Neural progenitor cell (in vitro differentiated cells): Measurements from ENCODE around the gene KDELR3. TPM values are rescaled to one million over a fixed set of nuclear protein-coding genes. Genes with fewer than 3 reads are reported as not detected.

ENCODE experiments used
- DNase-seq: peaks from one replicate; pipeline ENCODE4 v3.0.0-alpha.2; 2016; ENCODE audit warnings: low spot score
- H2AFZ ChIP-seq: fragments of 200-600 bp; sonication (generic); replicated peaks from 2 replicates; pipeline ENCODE4 v1.6.1; 2016; ENCODE audit warnings: antibody characterized with exemption
- H3F3A ChIP-seq: fragments of 200-600 bp; sonication (generic); 2 replicates; pipeline ENCODE4 v1.6.1; 2016; ENCODE audit warnings: antibody characterized with exemption, low read depth
- H3K27ac ChIP-seq: fragments of 200-600 bp; sonication (generic); 2 replicates; pipeline ENCODE4 v1.5.1; 2016; ENCODE audit warnings: mild to moderate bottlenecking
- H3K27me3 ChIP-seq: fragments of 200-600 bp; sonication (generic); 2 replicates; pipeline ENCODE4 v1.6.1; 2016; ENCODE audit warnings: mild to moderate bottlenecking, moderate library complexity
- H3K36me3 ChIP-seq: fragments of 200-600 bp; sonication (generic); 2 replicates; pipeline ENCODE4 v1.5.1; 2016
- H3K4me1 ChIP-seq: fragments of 200-600 bp; sonication (generic); 2 replicates; pipeline ENCODE4 v1.6.1; 2016; ENCODE audit warnings: mixed run types
- H3K4me2 ChIP-seq: fragments of 200-600 bp; sonication (generic); 2 replicates; pipeline ENCODE4 v1.6.1; 2016
- H3K4me3 ChIP-seq: fragments of 200-600 bp; sonication (generic); 2 replicates; pipeline ENCODE4 v1.5.1; 2016
- H3K79me2 ChIP-seq: fragments of 200-600 bp; sonication (generic); 2 replicates; pipeline ENCODE4 v1.6.1; 2016; ENCODE audit warnings: low read depth
- H3K9ac ChIP-seq: fragments of 200-600 bp; sonication (generic); 2 replicates; pipeline ENCODE4 v1.6.1; 2016
- H3K9me3 ChIP-seq: fragments of 200-600 bp; sonication (generic); 2 replicates; pipeline ENCODE4 v1.5.1; 2016; ENCODE audit warnings: low read depth
- H4K20me1 ChIP-seq: fragments of 200-600 bp; sonication (generic); 2 replicates; pipeline ENCODE4 v1.6.1; 2016; ENCODE audit warnings: low read depth
- H3K27ac Mint-ChIP-seq: 3 replicates; pipeline ENCODE4 v1.8.0; 2021; ENCODE audit warnings: mixed read lengths
- H3K27me3 Mint-ChIP-seq: 2 replicates; pipeline ENCODE4 v1.8.0; 2022; ENCODE audit warnings: low read depth, mild to moderate bottlenecking, inconsistent platforms, moderate library complexity, mixed read lengths; ENCODE audit not compliant: insufficient read depth
- H3K36me3 Mint-ChIP-seq: 3 replicates; pipeline ENCODE4 v1.8.0; 2021; ENCODE audit warnings: mixed read lengths
- H3K4me1 Mint-ChIP-seq: 3 replicates; pipeline ENCODE4 v1.8.0; 2021; ENCODE audit warnings: mixed read lengths
- H3K4me3 Mint-ChIP-seq: 3 replicates; pipeline ENCODE4 v1.8.0; 2021; ENCODE audit warnings: mild to moderate bottlenecking, moderate library complexity, mixed read lengths
- H3K9me3 Mint-ChIP-seq: 3 replicates; pipeline ENCODE4 v1.8.0; 2020; ENCODE audit warnings: mixed read lengths
- CTCF ChIP-seq: fragments of 200-600 bp; sonication (generic); IDR thresholded peaks from 2 replicates; pipeline ENCODE4 v1.5.1; 2017; ENCODE audit warnings: antibody characterized with exemption, mild to moderate bottlenecking
- EZH2 ChIP-seq: fragments of 200-600 bp; sonication (generic); IDR thresholded peaks from 2 replicates; pipeline ENCODE4 v1.6.1; 2017; ENCODE audit warnings: antibody characterized with exemption, mild to moderate bottlenecking, moderate library complexity
- EZH2phosphoT487 ChIP-seq: fragments of 200-600 bp; sonication (generic); IDR thresholded peaks from 2 replicates; pipeline ENCODE4 v1.6.1; 2017; ENCODE audit warnings: antibody characterized with exemption
- total RNA-seq: library from RNA; depleted of rRNA; stranded (reverse); fragments of >200 nt; gene quantifications from 2 replicates; pipeline ENCODE4 v1.2.3, GENCODE V29; 2015; ENCODE audit warnings: low replicate concordance

The KDELR3 gene
- total RNA-seq, 1 donor from 2014 or later: 3.4 TPM

- Histone ChIP-seq H3K27me3 (peaks cover 29% of the 10 kb centered on the region), H3K79me2 (no peaks in the 10 kb centered on the region), H3K9ac (no peak overlapping the region), H3K9me3 (no peaks in the 10 kb centered on the region), H3F3A (peaks cover 8% of the 10 kb centered on the region), H3K4me1 (peaks cover 21% of the 10 kb centered on the region), H3K36me3 (no peaks in the 10 kb centered on the region), H3K27ac (no peak overlapping the region), H3K4me3 (no peak overlapping the region), H3K4me2 (no peak overlapping the region), H2AFZ (no peak overlapping the region), H4K20me1 (peaks cover 11% of the 10 kb centered on the region)
- DNase-seq: no peak
- no peaks in the 10 kb centered on the region for H3K36me3 Mint-ChIP-seq
- no peaks in the 10 kb centered on the region for H3K9me3 Mint-ChIP-seq
- H3K4me3 Mint-ChIP-seq: no peak overlapping the region
- H3K4me1 Mint-ChIP-seq: peaks cover 35% of the 10 kb centered on the region
- no peak for TF ChIP-seq EZH2
- no peak for TF ChIP-seq CTCF
- TF ChIP-seq EZH2phosphoT487: no peak
- H3K27me3 Mint-ChIP-seq: peaks cover 11% of the 10 kb centered on the region
- no peak overlapping the region for H3K27ac Mint-ChIP-seq
Measured at GRCh38 chr22:38448945-38449745, 18.8 kb upstream of the KDELR3 start.

- H3K27me3 ChIP-seq: peaks cover 36% of the 10 kb centered on the region
- Mint-ChIP-seq H3K9me3 (no peaks in the 10 kb centered on the region), H3K27ac (no peak overlapping the region), H3K27me3 (peaks cover 11% of the 10 kb centered on the region), H3K4me1 (peaks cover 38% of the 10 kb centered on the region), H3K36me3 (no peaks in the 10 kb centered on the region), H3K4me3 (no peak overlapping the region)
- no peaks in the 10 kb centered on the region for H3K79me2 ChIP-seq
- H3K4me1 ChIP-seq: peaks cover 27% of the 10 kb centered on the region
- no peak overlapping the region for H2AFZ ChIP-seq
- H3K9ac ChIP-seq: no peak overlapping the region
- H3F3A ChIP-seq: peaks cover 11% of the 10 kb centered on the region
- no peaks in the 10 kb centered on the region for H3K9me3 ChIP-seq
- H3K27ac ChIP-seq: no peak overlapping the region
- peak; percentile 1 for DNase-seq
- H3K4me3 ChIP-seq: no peak overlapping the region
- H3K4me2 ChIP-seq: no peak overlapping the region
- H3K36me3 ChIP-seq: no peaks in the 10 kb centered on the region
- no peak for TF ChIP-seq EZH2
- no peak for TF ChIP-seq CTCF
- no peak for TF ChIP-seq EZH2phosphoT487
- peaks cover 17% of the 10 kb centered on the region for H4K20me1 ChIP-seq
Measured at GRCh38 chr22:38449776-38450175, 18.1 kb upstream of the KDELR3 start.

GRCh38 chr22:38450234-38450797 lies 17.6 kb upstream of the KDELR3 start:
- Mint-ChIP-seq H3K9me3 (no peaks in the 10 kb centered on the region), H3K4me3 (peak overlapping the region; percentile 19), H3K36me3 (no peaks in the 10 kb centered on the region), H3K27me3 (peaks cover 11% of the 10 kb centered on the region), H3K27ac (peak overlapping the region; percentile 84), H3K4me1 (peaks cover 38% of the 10 kb centered on the region)
- H3K36me3 ChIP-seq: no peaks in the 10 kb centered on the region
- no peak overlapping the region for H3K9ac ChIP-seq
- no peaks in the 10 kb centered on the region for H3K79me2 ChIP-seq
- peaks cover 17% of the 10 kb centered on the region for H4K20me1 ChIP-seq
- DNase-seq: no peak
- H3K4me3 ChIP-seq: no peak overlapping the region
- H3F3A ChIP-seq: peaks cover 11% of the 10 kb centered on the region
- no peak overlapping the region for H2AFZ ChIP-seq
- H3K27ac ChIP-seq: no peak overlapping the region
- H3K27me3 ChIP-seq: peaks cover 41% of the 10 kb centered on the region
- H3K4me1 ChIP-seq: peaks cover 27% of the 10 kb centered on the region
- H3K9me3 ChIP-seq: no peaks in the 10 kb centered on the region
- TF ChIP-seq EZH2phosphoT487: no peak
- no peak for TF ChIP-seq EZH2
- TF ChIP-seq CTCF: no peak
- no peak overlapping the region for H3K4me2 ChIP-seq
